Kidney capillary endothelial cell (primary cell): ENCODE data around the gene ALDH2.
"Not testable (repeated sequence)": the region's sequence is repeated elsewhere in the genome, so short reads cannot be mapped to it uniquely, and the experiment has no call there.

Experiments used
- DNase-seq: peaks from one replicate; pipeline ENCODE4 v3.0.0-alpha.2; 2018; ENCODE audit warnings: low spot score

Gene ALDH2

GRCh38 chr12:111789779-111790178 lies 23.0 kb downstream of the ALDH2 start:
- no peak for DNase-seq

- no peak for DNase-seq
These were observed 24.8 kb downstream of the ALDH2 start for GRCh38 chr12:111791507-111791906.

- no peak for DNase-seq
These were observed 25.6 kb downstream of the ALDH2 start for GRCh38 chr12:111792155-111792855.

- DNase-seq: no peak
These were observed 26.1 kb downstream of the ALDH2 start for GRCh38 chr12:111792856-111793235.

GRCh38 chr12:111798182-111798581 lies 31.4 kb downstream of the ALDH2 start:
- DNase-seq: no peak

- DNase-seq: no peak
These were observed 33.0 kb downstream of the ALDH2 start for GRCh38 chr12:111799758-111800157.

- no peak for DNase-seq
These were observed 36.4 kb downstream of the ALDH2 start for GRCh38 chr12:111803038-111803626.

GRCh38 chr12:111803851-111804250 lies 37.1 kb downstream of the ALDH2 start:
- no peak for DNase-seq

- DNase-seq: no peak
These were observed 39.6 kb downstream of the ALDH2 start for GRCh38 chr12:111806304-111806703.

GRCh38 chr12:111807232-111807631 lies 40.5 kb downstream of the ALDH2 start:
- DNase-seq: no peak

- peak; percentile 67 for DNase-seq
These were observed 46.4 kb downstream of the ALDH2 start for GRCh38 chr12:111812881-111813741.

GRCh38 chr12:111816065-111816615 lies 49.4 kb downstream of the ALDH2 start:
- DNase-seq: no peak

- DNase-seq: not testable (repeated sequence)
These were observed 50.2 kb downstream of the ALDH2 start for GRCh38 chr12:111816898-111817297.

GRCh38 chr12:111818340-111818739 lies 51.6 kb downstream of the ALDH2 start:
- no peak for DNase-seq

- DNase-seq: no peak
These were observed 52.7 kb downstream of the ALDH2 start for GRCh38 chr12:111819191-111820158.

GRCh38 chr12:111820828-111821227 lies 54.1 kb downstream of the ALDH2 start:
- DNase-seq: not testable (repeated sequence)

GRCh38 chr12:111822886-111823285 lies 56.2 kb downstream of the ALDH2 start:
- DNase-seq: no peak

- DNase-seq: no peak
These were observed 57.2 kb downstream of the ALDH2 start for GRCh38 chr12:111823891-111824290.

- DNase-seq: not testable (repeated sequence)
These were observed 57.6 kb downstream of the ALDH2 start for GRCh38 chr12:111824312-111824711.

- no peak for DNase-seq
These were observed 58.8 kb downstream of the ALDH2 start for GRCh38 chr12:111825509-111825908.

GRCh38 chr12:111826316-111826715 lies 59.6 kb downstream of the ALDH2 start:
- DNase-seq: no peak
